OCI-LY3 (cell line): ENCODE results near the gene HSD11B1.

ENCODE experiments used
- EZH2phosphoT487 ChIP-seq: fragments of 200-600 bp; shearing (Covaris generic); IDR thresholded peaks from 2 replicates; pipeline ENCODE4 v1.6.1; 2018; ENCODE audit warnings: antibody characterized with exemption, mixed run types, low read depth
- TF ChIP-seq, protein P1 (sequence below): fragments of 200-600, 300-600 bp; sonication (generic); IDR thresholded peaks from 2 replicates; pipeline ENCODE4 v1.5.1; 2014; ENCODE audit warnings: antibody characterized with exemption, low read length, low read depth

DNA sequence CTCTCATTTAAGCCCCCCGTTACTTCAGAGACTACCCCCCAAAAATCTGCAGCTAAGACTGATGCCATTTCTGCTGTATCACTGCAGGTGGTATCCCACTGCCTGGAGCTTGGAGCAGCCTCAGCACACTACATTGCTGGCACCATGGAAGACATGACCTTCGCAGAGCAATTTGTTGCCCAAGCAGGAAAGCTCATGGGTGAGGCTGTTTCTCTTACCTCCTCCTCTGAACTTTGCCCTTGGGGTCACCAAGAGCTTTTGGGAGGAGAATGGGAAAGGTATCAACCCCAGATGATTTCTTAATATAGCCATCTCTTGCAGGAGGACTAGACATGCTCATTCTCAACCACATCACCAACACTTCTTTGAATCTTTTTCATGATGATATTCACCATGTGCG lies 2.0 kb downstream of the HSD11B1 start:
- TF ChIP-seq, protein P1, sequence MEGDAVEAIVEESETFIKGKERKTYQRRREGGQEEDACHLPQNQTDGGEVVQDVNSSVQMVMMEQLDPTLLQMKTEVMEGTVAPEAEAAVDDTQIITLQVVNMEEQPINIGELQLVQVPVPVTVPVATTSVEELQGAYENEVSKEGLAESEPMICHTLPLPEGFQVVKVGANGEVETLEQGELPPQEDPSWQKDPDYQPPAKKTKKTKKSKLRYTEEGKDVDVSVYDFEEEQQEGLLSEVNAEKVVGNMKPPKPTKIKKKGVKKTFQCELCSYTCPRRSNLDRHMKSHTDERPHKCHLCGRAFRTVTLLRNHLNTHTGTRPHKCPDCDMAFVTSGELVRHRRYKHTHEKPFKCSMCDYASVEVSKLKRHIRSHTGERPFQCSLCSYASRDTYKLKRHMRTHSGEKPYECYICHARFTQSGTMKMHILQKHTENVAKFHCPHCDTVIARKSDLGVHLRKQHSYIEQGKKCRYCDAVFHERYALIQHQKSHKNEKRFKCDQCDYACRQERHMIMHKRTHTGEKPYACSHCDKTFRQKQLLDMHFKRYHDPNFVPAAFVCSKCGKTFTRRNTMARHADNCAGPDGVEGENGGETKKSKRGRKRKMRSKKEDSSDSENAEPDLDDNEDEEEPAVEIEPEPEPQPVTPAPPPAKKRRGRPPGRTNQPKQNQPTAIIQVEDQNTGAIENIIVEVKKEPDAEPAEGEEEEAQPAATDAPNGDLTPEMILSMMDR, result no peak
- no peak for TF ChIP-seq EZH2phosphoT487
